ENCODE measurements around the gene LEF1.

DNA sequence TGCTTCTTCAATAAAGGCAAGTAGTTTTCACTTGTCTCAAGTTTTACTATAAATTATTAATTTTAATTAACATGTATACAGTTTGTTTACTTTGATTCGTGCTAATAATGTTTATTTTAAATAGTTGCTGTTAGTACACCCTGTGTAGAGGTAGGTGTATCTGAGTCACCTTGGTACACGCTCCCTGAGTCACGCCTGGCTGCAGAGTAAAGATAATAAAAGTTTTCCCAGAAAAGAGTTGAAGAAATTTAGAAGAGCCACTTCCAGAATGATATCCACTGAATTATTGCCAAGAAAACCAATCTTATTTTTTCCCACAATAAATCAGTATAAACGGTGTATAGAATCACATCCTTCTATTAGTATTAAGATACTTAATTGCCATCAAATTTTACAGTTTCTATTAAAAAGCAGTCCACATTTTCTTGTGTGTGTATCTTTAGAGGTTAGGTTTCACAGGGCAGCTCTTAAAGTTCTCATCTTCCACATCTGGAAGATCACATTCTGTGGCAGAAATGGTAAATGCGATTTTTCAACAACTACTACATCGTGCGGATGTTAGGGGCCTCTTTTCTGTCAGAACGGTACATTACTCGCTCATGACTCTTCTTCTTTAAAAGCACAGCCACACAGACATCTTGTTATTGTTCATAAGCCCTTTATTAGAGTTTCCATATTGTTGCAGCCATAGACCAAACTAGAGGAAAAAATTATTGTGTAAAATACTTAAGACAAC is 123.6 kb downstream of the LEF1 start:
- no peak for TF ChIP-seq REST (IDR thresholded peaks at IDR 0.05; ENCODE audit: low read depth)
- TF ChIP-seq, protein P1, sequence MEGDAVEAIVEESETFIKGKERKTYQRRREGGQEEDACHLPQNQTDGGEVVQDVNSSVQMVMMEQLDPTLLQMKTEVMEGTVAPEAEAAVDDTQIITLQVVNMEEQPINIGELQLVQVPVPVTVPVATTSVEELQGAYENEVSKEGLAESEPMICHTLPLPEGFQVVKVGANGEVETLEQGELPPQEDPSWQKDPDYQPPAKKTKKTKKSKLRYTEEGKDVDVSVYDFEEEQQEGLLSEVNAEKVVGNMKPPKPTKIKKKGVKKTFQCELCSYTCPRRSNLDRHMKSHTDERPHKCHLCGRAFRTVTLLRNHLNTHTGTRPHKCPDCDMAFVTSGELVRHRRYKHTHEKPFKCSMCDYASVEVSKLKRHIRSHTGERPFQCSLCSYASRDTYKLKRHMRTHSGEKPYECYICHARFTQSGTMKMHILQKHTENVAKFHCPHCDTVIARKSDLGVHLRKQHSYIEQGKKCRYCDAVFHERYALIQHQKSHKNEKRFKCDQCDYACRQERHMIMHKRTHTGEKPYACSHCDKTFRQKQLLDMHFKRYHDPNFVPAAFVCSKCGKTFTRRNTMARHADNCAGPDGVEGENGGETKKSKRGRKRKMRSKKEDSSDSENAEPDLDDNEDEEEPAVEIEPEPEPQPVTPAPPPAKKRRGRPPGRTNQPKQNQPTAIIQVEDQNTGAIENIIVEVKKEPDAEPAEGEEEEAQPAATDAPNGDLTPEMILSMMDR (IDR thresholded peaks at IDR 0.05 in 2 of 3, conservative IDR thresholded peaks at IDR 0.05 in 1 of 3; ENCODE audit: borderline replicate concordance in 1 of 3, insufficient read depth in 1 of 3, low read depth in 2 of 3, low read length in 2 of 3): no peak
- no peak for TF ChIP-seq SRF (IDR thresholded peaks at IDR 0.05; ENCODE audit: low read depth)
- TF ChIP-seq POLR2A (IDR thresholded peaks at IDR 0.05; ENCODE audit: borderline replicate concordance, extremely low read depth, insufficient read depth, insufficient read length): no peak
